ENCODE data around the gene ATP2B2. TPM values are rescaled to one million over a fixed set of nuclear protein-coding genes. Genes with fewer than 3 reads are reported as not detected.

Gene ATP2B2
- polyA plus RNA-seq, 2 of the 4 experiments (the other 2 are of a cell fraction), result 0.03 to 0.04 TPM

GRCh38 chr3:10510743-10511432, 5.5 kb upstream of the ATP2B2 start:
- Histone ChIP-seq H3K4me2 (no peak overlapping the region), H3K9me3 (no peaks in the 10 kb centered on the region), H3K4me3 (no peak overlapping the region), H3K4me1 (peaks cover 20% of the 10 kb centered on the region; the same call in 2 of the 3 replicates), H3K27ac (no peak overlapping the region)
- FAIRE-seq (no peak), DNase-seq (ENCODE audit: low read depth in 1 of 2, low spot score in 1 of 2) (no peak), ATAC-seq (no peak)
- ChIA-PET CTCF (interaction anchor here (1.8 kb wide), 1 partner anchor 167 kb away, joined by 5 read pairs; no protein-coding TSS in a partner anchor), POLR2A (no interaction called here)
- TF ChIP-seq BHLHE40 (IDR thresholded peaks at IDR 0.05; ENCODE audit: low read depth, low read length) (no peak), ZFP36 (IDR thresholded peaks at IDR 0.05; ENCODE audit: borderline replicate concordance, partially characterized antibody) (peak; percentile 27)
- WGBS (ENCODE audit: missing lambda C conversion rate), result 68% methylated on average over 6 of the region's 6 CpGs

- no peak for ATAC-seq
- no peak for TF ChIP-seq CHD4 (IDR thresholded peaks at IDR 0.05; ENCODE audit: borderline replicate concordance)
- no peak for TF ChIP-seq CBX8 (IDR thresholded peaks at IDR 0.05)
- no peak for TF ChIP-seq NR3C1 (IDR thresholded peaks at IDR 0.05)
- no peak for TF ChIP-seq NPAS2 (CRISPR knock-in tag; IDR thresholded peaks at IDR 0.05; ENCODE audit: borderline replicate concordance)
- no peak overlapping the region for H3K4me2 ChIP-seq
- no peak for DNase-seq (ENCODE audit: low read depth in 1 of 2, low spot score in 1 of 2)
- H3K4me3 ChIP-seq, result no peak overlapping the region
- H3K9me3 ChIP-seq, result no peaks in the 10 kb centered on the region
- no peak overlapping the region for H3K27ac ChIP-seq
- peaks cover 22% of the 10 kb centered on the region; the same call in 2 of the 3 replicates for H3K4me1 ChIP-seq
- POLR2A ChIA-PET, result no interaction called here
- CTCF ChIA-PET, result interaction anchor here (1.8 kb wide), 1 partner anchor 167 kb away, joined by 5 read pairs; no protein-coding TSS in a partner anchor
- 47% methylated on average over 10 of the region's 10 CpGs for whole genome bisulfite sequencing (ENCODE audit: missing lambda C conversion rate)
- no peak for FAIRE-seq
Observed at GRCh38 chr3:10510086-10510742, 4.8 kb upstream of the ATP2B2 start.

GRCh38 chr3:10509325-10509724, 3.9 kb upstream of the ATP2B2 start:
- no peak for ATAC-seq
- ChIA-PET CTCF (no interaction called here), POLR2A (no interaction called here)
- no peak for TF ChIP-seq USF2 (IDR thresholded peaks at IDR 0.05)
- TF ChIP-seq MYC (IDR thresholded peaks at IDR 0.05; ENCODE audit: borderline replicate concordance, low read length), result no peak
- no peak for TF ChIP-seq MAFK (IDR thresholded peaks at IDR 0.05; ENCODE audit: partially characterized antibody)
- TF ChIP-seq ZNF302 (CRISPR knock-in tag; IDR thresholded peaks at IDR 0.05), result no peak
- TF ChIP-seq MAZ (IDR thresholded peaks at IDR 0.05; ENCODE audit: borderline replicate concordance, low read depth, low read length), result no peak
- TF ChIP-seq RNF2 (IDR thresholded peaks at IDR 0.05; ENCODE audit: borderline replicate concordance, low read depth), result no peak
- no peak for TF ChIP-seq EHF (CRISPR knock-in tag; IDR thresholded peaks at IDR 0.05)
- TF ChIP-seq PBX3 (IDR thresholded peaks at IDR 0.05), result no peak
- TF ChIP-seq RCOR1 (IDR thresholded peaks at IDR 0.05; ENCODE audit: low read depth, low read length), result no peak
- no peak for TF ChIP-seq POLR2A (IDR thresholded peaks at IDR 0.05; ENCODE audit: low read length)
- no peak for TF ChIP-seq CTCF (IDR thresholded peaks at IDR 0.05)
- no peak for TF ChIP-seq BHLHE40 (IDR thresholded peaks at IDR 0.05; ENCODE audit: low read depth, low read length)
- no peak for TF ChIP-seq NR3C1 (IDR thresholded peaks at IDR 0.05)
- no peak for TF ChIP-seq FOSB (CRISPR knock-in tag; IDR thresholded peaks at IDR 0.05)
- TF ChIP-seq RFX5 (IDR thresholded peaks at IDR 0.05), result no peak
- TF ChIP-seq KDM5A (IDR thresholded peaks at IDR 0.05), result no peak
- no peak for TF ChIP-seq ZC3H11A (IDR thresholded peaks at IDR 0.05)
- TF ChIP-seq SREBF2 (IDR thresholded peaks at IDR 0.05), result no peak
- TF ChIP-seq RAD21 (conservative IDR thresholded peaks at IDR 0.05 in 1 of 2, IDR thresholded peaks at IDR 0.05 in 1 of 2), result no peak
- TF ChIP-seq POLR2AphosphoS2 (conservative IDR thresholded peaks at IDR 0.05; ENCODE audit: low read length), result no peak
- H3K4me2 ChIP-seq, result no peak overlapping the region
- H3K4me1 ChIP-seq, result peaks cover 22% of the 10 kb centered on the region; the same call in 2 of the 3 replicates
- FAIRE-seq, result no peak
- no peaks in the 10 kb centered on the region for H3K9me3 ChIP-seq
- no peak overlapping the region for H3K4me3 ChIP-seq
- no peak for DNase-seq (ENCODE audit: low read depth in 1 of 2, low spot score in 1 of 2)
- H3K27ac ChIP-seq, result no peak overlapping the region
- 70% methylated on average over 7 of the region's 7 CpGs for WGBS (ENCODE audit: missing lambda C conversion rate)
